Activated CD4-positive, CD25-positive, alpha-beta regulatory T cell treated with anti-CD3 and anti-CD28 coated beads, Interleukin-2, amount 50 U/mL, for 16 hours (primary cell): ENCODE data around the gene HCAR1.
A peak's percentile ranks its signal among the peaks of the same experiment; 100 is the strongest.
"Not testable (repeated sequence)": the region's sequence is repeated elsewhere in the genome, so short reads cannot be mapped to it uniquely, and the experiment has no call there.

Source experiments
- DNase-seq: peaks from one replicate; pipeline ENCODE4 v3.0.0-alpha.2; 2020; ENCODE audit warnings: low read depth, low spot score

Gene HCAR1

GRCh38 chr12:122730215-122731014 is at the start of gene HCAR1:
HCAR1 (minus strand) TSS chr12:122730844; CDS start chr12:122730339, 505 bp downstream.
- DNase-seq = no peak

- no peak for DNase-seq
Observed at GRCh38 chr12:122757568-122757967, 26.9 kb upstream of the HCAR1 start.

- no peak for DNase-seq
Observed at GRCh38 chr12:122754790-122755189, 24.1 kb upstream of the HCAR1 start.

DNA sequence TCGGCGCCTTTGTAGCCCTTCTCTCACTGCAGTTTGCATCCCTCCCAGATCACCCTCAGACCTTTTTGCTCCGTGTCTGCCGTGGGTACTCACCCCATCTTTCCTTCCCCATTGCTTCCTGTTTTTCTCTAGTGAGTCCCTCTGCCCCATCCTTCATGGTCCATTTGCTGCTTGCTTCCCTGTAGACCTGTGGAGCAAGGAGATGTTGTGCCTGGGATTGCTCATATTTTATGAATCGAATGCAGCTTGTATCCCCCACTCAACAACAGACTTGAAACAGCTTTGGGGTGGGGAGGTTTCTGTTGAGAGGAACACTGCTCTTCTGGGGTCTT is 22.6 kb upstream of the HCAR1 start:
- DNase-seq = no peak

DNA sequence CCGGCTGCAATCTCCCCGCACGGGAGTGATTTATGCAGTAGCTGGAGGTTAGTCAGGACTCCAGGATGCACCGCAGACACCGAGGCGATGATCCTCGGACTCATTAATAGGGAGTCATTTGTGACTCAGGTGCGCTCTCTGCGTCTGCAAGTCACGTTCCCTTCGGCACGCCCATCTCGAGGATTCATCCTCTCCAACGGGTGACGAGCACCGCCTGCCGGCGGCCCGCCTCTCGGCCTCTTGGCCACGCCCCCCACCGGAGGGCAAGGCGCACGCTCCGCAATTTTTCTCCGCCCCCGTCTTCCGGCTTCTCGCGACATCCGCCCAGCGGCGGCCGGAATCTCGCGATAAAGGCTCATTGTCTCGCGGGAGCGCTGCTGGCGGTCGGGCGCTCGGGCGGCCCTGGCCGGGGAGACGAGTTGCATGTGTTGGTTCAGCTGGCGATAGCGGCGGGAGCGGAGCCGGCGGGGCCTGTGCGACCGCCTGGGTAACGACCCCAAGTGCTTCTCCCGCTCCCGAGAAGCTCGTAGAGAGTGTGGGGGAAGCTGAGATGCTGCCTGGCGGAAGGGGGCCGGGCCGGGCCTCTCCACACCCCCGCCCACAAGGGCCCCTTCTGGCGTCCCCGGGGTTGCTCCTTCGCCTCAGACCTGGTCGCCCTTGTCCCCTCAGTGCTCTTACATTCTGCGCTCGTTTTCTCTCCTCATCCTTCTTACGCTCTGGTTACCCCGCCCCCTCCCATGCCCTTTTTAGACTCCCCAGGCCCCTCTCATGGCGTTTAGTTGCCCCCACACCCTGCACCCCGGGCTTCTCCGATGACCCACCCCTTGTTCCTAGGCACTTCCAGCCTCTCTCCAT is 22.0 kb upstream of the HCAR1 start, which contains the start of gene DENR:
DENR (plus strand) TSS at position 361 of the 855 bp plus-strand sequence. CDS start 878 bp downstream, outside the sequence.
- peak; percentile 98 for DNase-seq

- DNase-seq = not testable (repeated sequence)
Observed at GRCh38 chr12:122750781-122751515, 20.3 kb upstream of the HCAR1 start.

DNA sequence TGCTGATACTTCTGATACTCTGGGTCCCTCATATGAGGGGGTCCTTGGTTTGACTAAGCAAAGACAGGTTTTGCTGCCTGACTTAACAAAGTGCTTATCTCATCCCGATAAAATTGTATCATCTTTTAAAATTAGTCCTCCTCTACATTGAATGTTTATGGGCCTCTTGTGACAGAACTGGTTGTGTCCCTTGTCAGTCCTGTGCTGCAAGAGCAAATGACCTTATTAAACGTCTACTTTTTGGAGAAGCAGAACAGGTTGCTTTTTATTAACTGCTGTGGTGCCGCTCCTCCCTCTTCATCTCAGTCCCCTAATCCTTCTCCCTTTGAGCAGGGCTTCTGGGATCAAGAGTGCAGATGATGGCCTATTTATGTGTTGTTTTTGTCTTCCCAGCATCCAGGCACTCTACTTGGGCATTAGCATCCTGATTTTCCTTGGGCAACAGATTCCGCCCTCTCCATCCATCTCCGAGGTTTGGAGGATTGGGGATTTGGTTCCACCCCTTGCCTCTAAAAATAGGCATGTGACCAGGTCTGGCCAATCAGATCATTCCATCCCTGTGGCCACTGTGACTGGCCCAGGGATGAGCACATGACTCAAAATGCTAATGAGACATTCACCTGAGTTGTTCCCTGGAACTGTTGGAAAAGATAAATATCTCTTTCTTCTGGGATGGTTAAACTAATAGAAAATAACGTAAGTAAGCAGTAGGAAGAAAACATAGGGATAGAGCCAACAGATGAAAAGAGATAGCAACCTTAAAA is 19.1 kb upstream of the HCAR1 start:
- DNase-seq = no peak

DNA sequence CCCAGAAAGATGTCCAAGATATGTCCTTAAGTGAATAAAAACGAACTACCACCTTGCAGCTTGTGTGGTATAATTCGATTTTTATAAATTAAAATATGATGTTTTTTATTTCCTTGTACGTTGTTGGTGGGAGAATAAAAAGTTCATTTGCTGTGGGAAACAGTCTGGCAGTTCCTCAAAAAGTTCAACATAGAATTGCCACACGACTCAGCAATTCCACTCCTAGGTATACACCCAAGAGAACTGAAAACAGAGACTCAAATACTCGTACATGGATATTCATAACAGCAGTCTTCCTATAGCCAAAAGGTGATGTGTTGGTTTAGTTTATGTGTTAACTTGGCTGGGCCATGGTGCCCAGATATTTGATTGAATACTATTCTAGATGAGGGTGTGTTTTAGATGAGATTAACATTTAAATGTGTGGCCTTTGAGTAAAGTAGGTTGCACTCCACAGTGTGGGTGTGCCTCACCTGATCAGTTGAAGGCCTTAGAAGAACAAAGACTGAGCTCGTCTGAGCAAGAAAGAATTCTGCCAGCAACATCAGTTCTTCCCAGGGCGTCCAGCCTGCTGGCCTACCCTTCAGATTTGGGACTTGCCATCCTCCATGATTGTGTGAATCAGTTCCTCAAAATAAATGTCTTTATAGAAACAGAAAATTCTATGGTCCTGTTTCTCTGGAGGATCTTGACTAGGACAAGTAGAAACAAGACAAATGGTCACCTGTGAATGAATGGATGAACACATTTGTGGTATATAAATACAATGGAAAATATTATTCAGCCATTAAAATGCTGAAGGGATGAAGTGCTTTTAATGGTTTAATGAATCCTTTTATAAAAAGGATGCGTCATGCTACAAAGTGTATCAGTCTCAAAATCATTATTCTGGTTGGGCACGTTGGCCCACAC is 16.8 kb upstream of the HCAR1 start:
- no peak for DNase-seq

- DNase-seq = no peak
Observed at GRCh38 chr12:122743895-122744525, 13.4 kb upstream of the HCAR1 start.

DNA sequence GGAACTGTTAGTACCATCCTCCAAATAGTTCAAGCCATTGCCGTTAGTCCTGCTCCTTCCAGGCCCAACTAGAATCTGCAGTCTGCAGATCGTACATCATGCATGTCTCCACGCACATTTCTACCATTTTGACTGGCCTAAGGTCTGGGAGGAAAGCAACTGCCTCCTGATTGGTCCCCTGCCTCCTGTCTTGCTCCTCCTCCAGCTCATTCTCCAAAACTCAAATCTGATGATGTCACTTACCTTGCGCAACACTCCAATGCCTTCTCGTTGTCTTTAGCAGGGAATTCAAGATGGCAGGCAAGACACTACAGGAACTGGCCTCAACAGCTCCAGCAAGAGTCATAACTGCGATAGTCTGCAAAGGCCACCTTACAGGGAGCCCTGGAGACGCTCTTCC is 9.7 kb upstream of the HCAR1 start:
- no peak for DNase-seq

DNA sequence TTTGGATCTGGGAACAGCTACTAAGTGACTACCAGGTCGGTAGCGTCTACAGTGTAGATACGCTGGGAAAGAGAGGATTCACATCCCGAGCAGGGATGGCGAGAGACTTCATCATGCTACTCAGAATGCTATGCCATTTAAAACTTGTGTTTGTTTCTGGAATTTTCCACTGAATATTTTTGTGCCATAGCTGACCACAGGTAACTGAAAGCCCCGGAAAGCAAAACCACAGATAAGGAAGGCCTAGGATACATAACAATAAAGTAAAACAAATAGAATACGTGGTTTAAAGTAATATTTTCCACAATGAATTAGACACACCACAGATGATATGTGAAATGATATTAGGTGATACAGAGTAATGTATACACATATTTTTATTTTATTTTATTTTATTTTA is 7.9 kb upstream of the HCAR1 start:
- DNase-seq = no peak

GRCh38 chr12:122732611-122733010 is 2.0 kb upstream of the HCAR1 start:
- DNase-seq = no peak

DNA sequence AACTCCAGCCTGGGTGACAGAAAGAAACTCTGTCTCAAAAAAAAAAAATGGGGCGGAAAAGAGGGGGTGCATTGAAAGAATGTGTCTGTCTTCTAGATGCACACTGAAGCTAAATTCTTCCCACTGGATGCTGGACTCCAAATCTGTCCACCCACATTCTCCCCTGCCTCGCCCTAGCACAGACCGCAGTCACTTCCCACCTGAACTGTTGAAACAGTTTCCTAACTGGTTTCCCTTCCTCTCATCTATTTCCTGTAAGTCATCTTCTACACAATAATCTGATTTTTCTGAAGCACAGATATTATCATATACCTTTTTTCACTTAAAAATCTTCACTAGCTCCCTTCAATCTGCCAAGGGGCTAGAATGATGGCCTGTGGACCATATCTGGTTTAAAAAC is 1.5 kb upstream of the HCAR1 start:
- DNase-seq = no peak

GRCh38 chr12:122729583-122730214 is 945 bp downstream of the HCAR1 start:
- no peak for DNase-seq

- DNase-seq = no peak
Observed at GRCh38 chr12:122726080-122726558, 4.5 kb downstream of the HCAR1 start.

GRCh38 chr12:122725452-122726079 is 5.1 kb downstream of the HCAR1 start:
- no peak for DNase-seq

GRCh38 chr12:122724641-122725243 is 5.9 kb downstream of the HCAR1 start:
- DNase-seq = no peak

- no peak for DNase-seq
Observed at GRCh38 chr12:122722387-122722786, 8.3 kb downstream of the HCAR1 start.
